ENCODE results near the gene PLXNA2. TPM values are rescaled to one million over a fixed set of nuclear protein-coding genes. Genes with fewer than 3 reads are reported as not detected.
A peak's percentile ranks its signal among the peaks of the same experiment; 100 is the strongest.

The PLXNA2 gene
- total and polyA plus RNA-seq, 3 donors from 2014 or later, result 4.1 to 5.5 (median 4.7) TPM

DNA sequence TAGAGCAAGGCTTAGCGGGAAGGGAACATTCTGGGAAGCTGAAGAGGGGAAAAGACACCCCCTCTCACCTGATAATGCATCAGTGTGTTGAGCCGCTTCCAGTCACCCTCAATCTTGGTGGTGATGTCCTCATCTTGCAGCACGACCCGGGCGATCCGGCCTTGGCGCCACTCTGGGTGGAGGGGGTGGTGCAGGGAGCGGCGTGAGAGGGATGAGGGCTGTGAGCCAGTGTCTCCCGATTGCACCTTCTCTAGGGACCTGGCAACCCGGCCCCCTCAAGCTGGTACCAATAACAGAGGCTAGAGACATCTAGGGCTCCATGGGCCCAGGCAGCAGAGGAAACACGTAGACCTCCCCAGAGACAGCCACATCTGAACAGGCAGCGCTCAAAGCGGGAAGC is 205.9 kb downstream of the PLXNA2 start:
- Histone ChIP-seq H3K27me3 (no peaks in the 10 kb centered on the region), H3K27ac (no peak overlapping the region), H3K36me3 (ENCODE audit: low read depth, missing control alignments) (no peaks in the 10 kb centered on the region), H3K4me1 (peaks cover under 1% of the 10 kb centered on the region), H3K4me3 (no peak overlapping the region), H3K9me3 (no peaks in the 10 kb centered on the region)
- TF ChIP-seq POLR2A (IDR thresholded peaks at IDR 0.05), result no peak
- TF ChIP-seq, protein P1, sequence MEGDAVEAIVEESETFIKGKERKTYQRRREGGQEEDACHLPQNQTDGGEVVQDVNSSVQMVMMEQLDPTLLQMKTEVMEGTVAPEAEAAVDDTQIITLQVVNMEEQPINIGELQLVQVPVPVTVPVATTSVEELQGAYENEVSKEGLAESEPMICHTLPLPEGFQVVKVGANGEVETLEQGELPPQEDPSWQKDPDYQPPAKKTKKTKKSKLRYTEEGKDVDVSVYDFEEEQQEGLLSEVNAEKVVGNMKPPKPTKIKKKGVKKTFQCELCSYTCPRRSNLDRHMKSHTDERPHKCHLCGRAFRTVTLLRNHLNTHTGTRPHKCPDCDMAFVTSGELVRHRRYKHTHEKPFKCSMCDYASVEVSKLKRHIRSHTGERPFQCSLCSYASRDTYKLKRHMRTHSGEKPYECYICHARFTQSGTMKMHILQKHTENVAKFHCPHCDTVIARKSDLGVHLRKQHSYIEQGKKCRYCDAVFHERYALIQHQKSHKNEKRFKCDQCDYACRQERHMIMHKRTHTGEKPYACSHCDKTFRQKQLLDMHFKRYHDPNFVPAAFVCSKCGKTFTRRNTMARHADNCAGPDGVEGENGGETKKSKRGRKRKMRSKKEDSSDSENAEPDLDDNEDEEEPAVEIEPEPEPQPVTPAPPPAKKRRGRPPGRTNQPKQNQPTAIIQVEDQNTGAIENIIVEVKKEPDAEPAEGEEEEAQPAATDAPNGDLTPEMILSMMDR (IDR thresholded peaks at IDR 0.05), result no peak
- 95 to 96% methylated on average over 9 to 14 of the region's 14 CpGs for WGBS, 2 donors
- DNase-seq, result no peak
- intact Hi-C loops (cut with DNase I; ENCODE audit: low total_unique reads), result no loop called here

DNA sequence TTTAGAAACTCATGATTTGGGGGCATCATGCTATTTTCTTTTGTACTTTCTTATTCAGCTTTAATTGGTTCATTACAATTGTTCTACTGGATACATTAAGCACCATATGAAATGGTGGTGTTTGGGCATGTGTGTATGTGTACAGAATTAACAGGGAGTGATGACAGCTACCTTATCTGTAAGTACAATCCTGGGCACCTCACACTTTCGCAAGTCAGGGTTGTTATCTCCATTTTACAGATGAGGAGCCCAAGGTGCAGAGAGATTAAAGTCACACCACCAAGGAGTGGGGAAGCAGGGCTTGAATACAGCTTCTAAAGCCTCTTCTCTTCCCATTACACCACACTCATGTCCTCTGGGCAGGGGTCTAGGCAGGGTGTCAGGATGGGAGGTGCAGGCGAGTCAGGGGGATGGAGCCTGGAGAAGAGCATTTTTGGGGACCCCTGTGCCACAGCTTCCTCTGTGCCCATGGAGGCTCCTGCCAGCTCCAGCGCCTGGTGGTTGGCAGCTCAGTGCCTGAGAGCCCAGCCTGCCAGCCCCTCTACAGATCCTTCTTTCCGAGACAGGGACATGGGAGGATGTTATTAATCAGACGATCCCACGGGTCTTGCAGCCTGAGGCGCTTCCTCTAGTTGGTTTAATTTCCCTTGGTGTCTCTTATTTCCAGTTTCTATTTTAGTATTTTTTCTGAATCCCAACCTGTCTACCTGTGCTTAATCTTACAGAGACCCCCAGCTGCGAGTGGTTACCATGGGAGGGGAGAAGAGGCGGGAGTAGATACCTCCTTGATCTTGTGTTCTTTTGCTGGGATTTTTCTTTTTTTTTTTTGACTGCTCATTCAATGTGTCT is 207.0 kb downstream of the PLXNA2 start:
- Histone ChIP-seq H3K4me3 (no peak overlapping the region), H3K27me3 (no peaks in the 10 kb centered on the region), H3K36me3 (ENCODE audit: low read depth, missing control alignments) (no peaks in the 10 kb centered on the region), H3K4me1 (no peaks in the 10 kb centered on the region), H3K27ac (no peak overlapping the region), H3K9me3 (no peaks in the 10 kb centered on the region)
- TF ChIP-seq, protein P1 (IDR thresholded peaks at IDR 0.05), result no peak
- no peak for TF ChIP-seq POLR2A (IDR thresholded peaks at IDR 0.05)
- intact Hi-C loops (cut with DNase I; ENCODE audit: low total_unique reads), result no loop called here
- DNase-seq, result no peak
- 87 to 89% methylated on average over 9 of the region's 9 CpGs for WGBS, 2 donors

DNA sequence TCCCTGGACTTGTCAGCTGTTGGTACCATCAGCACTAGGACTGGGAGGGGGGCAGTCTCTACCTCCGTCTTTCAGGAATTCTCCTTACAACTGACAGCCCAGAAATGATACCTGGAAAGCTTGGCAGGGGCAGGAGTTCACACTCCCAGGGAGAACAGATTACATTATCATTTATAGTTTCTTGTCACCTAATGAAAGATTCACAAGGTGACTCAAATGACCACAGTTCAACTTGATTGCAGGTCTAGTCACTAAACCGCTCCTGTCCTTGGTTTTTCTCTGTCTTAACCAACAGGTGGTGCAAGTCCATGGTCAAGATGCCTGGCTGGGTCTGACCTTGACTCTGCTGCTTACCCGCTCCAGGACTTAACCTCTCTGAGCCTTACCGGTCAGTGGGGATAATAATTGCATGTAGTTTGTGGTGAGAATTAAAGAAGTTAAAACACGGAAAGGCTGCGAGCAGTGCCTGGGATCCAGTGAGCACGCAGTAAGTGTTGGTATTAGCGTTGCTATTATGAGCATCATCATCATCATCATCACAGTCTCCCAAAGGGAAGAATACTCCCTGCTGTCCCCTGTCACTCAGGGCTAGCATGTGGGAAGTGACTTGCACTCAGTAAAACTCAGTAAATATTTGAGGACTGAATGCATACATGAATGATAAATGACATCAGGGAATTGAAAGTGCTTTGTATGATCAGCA is 207.9 kb downstream of the PLXNA2 start:
- Histone ChIP-seq H3K27ac (no peak overlapping the region), H3K36me3 (ENCODE audit: low read depth, missing control alignments) (no peaks in the 10 kb centered on the region), H3K9me3 (no peaks in the 10 kb centered on the region), H3K4me1 (peaks cover 1% of the 10 kb centered on the region), H3K4me3 (no peak overlapping the region), H3K27me3 (no peaks in the 10 kb centered on the region)
- intact Hi-C loops (cut with DNase I; ENCODE audit: low total_unique reads), result no loop called here
- no peak for DNase-seq
- TF ChIP-seq, protein P1 (IDR thresholded peaks at IDR 0.05), result peak in 1 of 3 experiments; percentile 14
- TF ChIP-seq POLR2A (IDR thresholded peaks at IDR 0.05), result no peak
- WGBS, 2 donors, result 84 to 86% methylated on average over 7 to 8 of the region's 8 CpGs

DNA sequence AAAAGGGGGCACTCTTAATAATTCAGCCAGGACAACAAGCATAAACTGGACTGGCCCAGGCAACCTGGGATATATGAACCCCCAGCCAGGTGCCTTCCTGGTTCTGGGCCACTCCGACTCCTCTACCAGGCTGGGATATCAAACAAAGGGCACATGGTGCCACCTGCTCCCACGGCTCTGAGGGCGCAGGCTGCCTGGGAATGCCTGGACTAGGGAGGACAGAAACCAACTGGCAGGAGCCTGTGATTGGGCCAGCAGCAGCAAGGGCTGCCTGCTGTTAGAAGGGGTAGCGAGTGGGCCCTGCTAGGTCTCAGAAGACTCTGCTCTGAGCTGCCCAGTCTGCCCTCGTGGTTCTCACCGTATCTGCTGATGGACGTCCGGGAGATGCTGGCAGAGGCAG is 210.0 kb downstream of the PLXNA2 start:
- Histone ChIP-seq H3K9me3 (no peaks in the 10 kb centered on the region), H3K27me3 (no peaks in the 10 kb centered on the region), H3K4me3 (no peak overlapping the region), H3K4me1 (peaks cover 20% of the 10 kb centered on the region), H3K27ac (no peak overlapping the region), H3K36me3 (ENCODE audit: low read depth, missing control alignments) (no peaks in the 10 kb centered on the region)
- intact Hi-C loops (cut with DNase I; ENCODE audit: low total_unique reads), result no loop called here
- WGBS, 2 donors, result 94 to 97% methylated on average over 5 to 8 of the region's 8 CpGs
- no peak for TF ChIP-seq POLR2A (IDR thresholded peaks at IDR 0.05)
- TF ChIP-seq, protein P1 (IDR thresholded peaks at IDR 0.05), result no peak
- no peak for DNase-seq
